ENCODE data around the gene CYP2S1.

Gene CYP2S1

GRCh38 chr19:41186971-41187883 lies 5.8 kb upstream of the CYP2S1 start:
- Histone ChIP-seq H2AFZ (ENCODE audit: low read depth) (no peak overlapping the region), H3K79me2 (ENCODE audit: insufficient read depth, low read depth) (no peaks in the 10 kb centered on the region), H3K4me3 (IDR thresholded peaks at IDR 0.05; ENCODE audit: insufficient read depth, low read depth, low read length) (no peak overlapping the region), H3K4me2 (no peak overlapping the region), H4K20me1 (ENCODE audit: insufficient read depth) (no peaks in the 10 kb centered on the region), H3K36me3 (ENCODE audit: insufficient read depth) (no peaks in the 10 kb centered on the region), H3K27ac (no peak overlapping the region), H3K9ac (no peak overlapping the region), H3K27me3 (ENCODE audit: insufficient read depth, low read depth) (peaks cover 9% of the 10 kb centered on the region; the same call in 1 of the 2 replicates), H3K4me1 (ENCODE audit: low read depth, poor library complexity, severe bottlenecking) (no peaks in the 10 kb centered on the region)
- TF ChIP-seq CTCF (conservative IDR thresholded peaks at IDR 0.05; ENCODE audit: low read depth, low read length) = no peak

GRCh38 chr19:41187884-41188279 lies 5.1 kb upstream of the CYP2S1 start:
- Histone ChIP-seq H3K4me2 (no peak overlapping the region), H4K20me1 (ENCODE audit: insufficient read depth) (no peaks in the 10 kb centered on the region), H3K79me2 (ENCODE audit: insufficient read depth, low read depth) (no peaks in the 10 kb centered on the region), H3K36me3 (ENCODE audit: insufficient read depth) (no peaks in the 10 kb centered on the region), H3K9ac (no peak overlapping the region), H3K27me3 (ENCODE audit: insufficient read depth, low read depth) (peaks cover 12% of the 10 kb centered on the region; the same call in 1 of the 2 replicates), H3K4me3 (IDR thresholded peaks at IDR 0.05; ENCODE audit: insufficient read depth, low read depth, low read length) (no peak overlapping the region), H3K27ac (no peak overlapping the region), H2AFZ (ENCODE audit: low read depth) (no peak overlapping the region), H3K4me1 (ENCODE audit: low read depth, poor library complexity, severe bottlenecking) (no peaks in the 10 kb centered on the region)
- TF ChIP-seq CTCF (conservative IDR thresholded peaks at IDR 0.05; ENCODE audit: low read depth, low read length) = no peak

- H3K4me3 ChIP-seq (IDR thresholded peaks at IDR 0.05; ENCODE audit: insufficient read depth, low read depth, low read length) = no peak overlapping the region
- no peaks in the 10 kb centered on the region for H3K79me2 ChIP-seq (ENCODE audit: insufficient read depth, low read depth)
- no peak overlapping the region for H3K27ac ChIP-seq
- no peak overlapping the region for H2AFZ ChIP-seq (ENCODE audit: low read depth)
- peaks cover 18% of the 10 kb centered on the region for H3K27me3 ChIP-seq (ENCODE audit: insufficient read depth, low read depth)
- H3K4me2 ChIP-seq = no peak overlapping the region
- H4K20me1 ChIP-seq (ENCODE audit: insufficient read depth) = no peaks in the 10 kb centered on the region
- no peak for TF ChIP-seq CTCF (conservative IDR thresholded peaks at IDR 0.05; ENCODE audit: low read depth, low read length)
- H3K4me1 ChIP-seq (ENCODE audit: low read depth, poor library complexity, severe bottlenecking) = no peaks in the 10 kb centered on the region
- H3K36me3 ChIP-seq (ENCODE audit: insufficient read depth) = no peaks in the 10 kb centered on the region
- no peak overlapping the region for H3K9ac ChIP-seq
Observed at GRCh38 chr19:41189425-41190065, 3.5 kb upstream of the CYP2S1 start.

- Histone ChIP-seq H3K4me1 (ENCODE audit: low read depth, poor library complexity, severe bottlenecking) (no peaks in the 10 kb centered on the region), H4K20me1 (ENCODE audit: insufficient read depth) (no peaks in the 10 kb centered on the region), H3K4me2 (no peak overlapping the region)
Observed at GRCh38 chr19:41193430-41194156, 574 bp downstream of the CYP2S1 start.

More at GRCh38 chr19:41193430-41194156, 574 bp downstream of the CYP2S1 start:
- Histone ChIP-seq H3K36me3 (ENCODE audit: insufficient read depth) (no peaks in the 10 kb centered on the region), H3K9ac (no peak overlapping the region), H2AFZ (ENCODE audit: low read depth) (no peak overlapping the region; the same call in 1 of the 2 replicates), H3K27ac (no peak overlapping the region), H3K79me2 (ENCODE audit: insufficient read depth, low read depth) (no peaks in the 10 kb centered on the region), H3K4me3 (IDR thresholded peaks at IDR 0.05; ENCODE audit: insufficient read depth, low read depth, low read length) (no peak overlapping the region), H3K27me3 (ENCODE audit: insufficient read depth, low read depth) (peaks cover 50% of the 10 kb centered on the region)
- TF ChIP-seq CTCF (conservative IDR thresholded peaks at IDR 0.05; ENCODE audit: low read depth, low read length) = no peak

Data from KMS-11 (cell line).